Measurements from ENCODE around the gene ZNF93. TPM values are rescaled to one million over a fixed set of nuclear protein-coding genes. Genes with fewer than 3 reads are reported as not detected.

Gene ZNF93
- total and polyA plus RNA-seq, 2 experiments from 2014 or later, result 14.9 to 20.8 TPM

- no peak overlapping the region for H3K27ac ChIP-seq
- no peaks in the 10 kb centered on the region for H3K36me3 ChIP-seq
- no peak for DNase-seq (ENCODE audit: low read depth in 1 of 2, low spot score in 1 of 2)
- no peak for TF ChIP-seq CTCF (IDR thresholded peaks at IDR 0.05; ENCODE audit: low read depth, low read length)
- H3K9me3 ChIP-seq (ENCODE audit: low read depth), result no peaks in the 10 kb centered on the region
- H3K27me3 ChIP-seq, result no peaks in the 10 kb centered on the region
- no peaks in the 10 kb centered on the region for H3K4me1 ChIP-seq (ENCODE audit: low read depth)
- H3K4me3 ChIP-seq, result no peak overlapping the region
These were observed 66.1 kb downstream of the ZNF93 start for GRCh38 chr19:19966862-19967261.

Other genes starting within 250 kb of the ZNF93 start
- gene ATP13A1, start 237.3 kb upstream of the ZNF93 start, total RNA-seq, result 117 and 216 TPM in 2 replicates
- gene ATP13A1, start 237.3 kb upstream of the ZNF93 start, polyA plus RNA-seq, result 58.0 and 67.9 TPM in 2 replicates
- gene ZNF101, start 232.1 kb upstream of the ZNF93 start, total RNA-seq, result 5.7 and 6.0 TPM in 2 replicates
- 4.9 and 5.9 TPM in 2 replicates for gene ZNF101, start 232.1 kb upstream of the ZNF93 start, polyA plus RNA-seq
- gene ZNF14, start 167.8 kb upstream of the ZNF93 start, total RNA-seq, result 4.2 and 5.5 TPM in 2 replicates
- 9.6 and 11.0 TPM in 2 replicates for gene ZNF14, start 167.8 kb upstream of the ZNF93 start, polyA plus RNA-seq
- gene ZNF506, start 79.2 kb upstream of the ZNF93 start, total RNA-seq, result 49.9 and 55.0 TPM in 2 replicates
- gene ZNF506, start 79.2 kb upstream of the ZNF93 start, polyA plus RNA-seq, result 9.3 and 18.0 TPM in 2 replicates
- gene ZNF253, start 35.1 kb upstream of the ZNF93 start, total RNA-seq, result 16.9 and 19.2 TPM in 2 replicates
- gene ZNF253, start 35.1 kb upstream of the ZNF93 start, polyA plus RNA-seq, result 24.8 and 26.7 TPM in 2 replicates
- gene ZNF682, start 138.6 kb downstream of the ZNF93 start, total RNA-seq, result 9.1 and 11.9 TPM in 2 replicates
- 16.8 and 18.3 TPM in 2 replicates for gene ZNF682, start 138.6 kb downstream of the ZNF93 start, polyA plus RNA-seq
- gene ZNF90, start 177.1 kb downstream of the ZNF93 start, total RNA-seq, result 6.8 and 11.1 TPM in 2 replicates
- 7.6 and 8.1 TPM in 2 replicates for gene ZNF90, start 177.1 kb downstream of the ZNF93 start, polyA plus RNA-seq

Data from cardiac muscle cell (in vitro differentiated cells and primary cell).